ENCODE measurements around the gene CUX1.

GRCh38 chr7:101885597-101885955 lies 68.2 kb downstream of the CUX1 start:
- no peak for TF ChIP-seq CTCF (IDR thresholded peaks at IDR 0.05)
- no peak for TF ChIP-seq POLR2A (IDR thresholded peaks at IDR 0.05)

Measured in uterus (tissue), 2 donors.